HCT116 (cell line): Measurements from ENCODE around the gene LMTK3. TPM values are rescaled to one million over a fixed set of nuclear protein-coding genes. Genes with fewer than 3 reads are reported as not detected.

Experiments used
- ATAC-seq: fragments of 200-7000 bp; cut with Tn5 transposase; 2 replicates; pipeline ENCODE4 v1.9.1; 2020; ENCODE audit warnings: mild to moderate bottlenecking, moderate library complexity
- BruUV-seq: library from RNA; stranded (reverse); fragments of 400-500 nt; replicated peaks from 2 replicates; lab custom pipeline; 2021; lab: Mats Ljungman, UMichigan
- CTCF ChIA-PET: fragments of 300-600 bp; sonication (Branson Sonifier 250); formaldehyde crosslinking; loops from one replicate; lab custom pipeline; 2021; ENCODE audit warnings: antibody characterized with exemption; lab: Charles Lee
- POLR2A ChIA-PET: fragments of 300-600, 350-600 bp; sonication (Branson Sonifier 250); formaldehyde crosslinking; loops from one replicate; lab custom pipeline; 2021; ENCODE audit warnings: antibody characterized with exemption; lab: Charles Lee
- RAD21 ChIA-PET, 2 experiments: fragments of 300-600 bp; sonication (Branson Sonifier 250); formaldehyde crosslinking; loops; one replicate each; lab custom pipeline; 2023; ENCODE audit warnings: low total read pairs in 2 of 2; ENCODE audit not compliant: uncharacterized antibody in 2 of 2, unreplicated experiment in 2 of 2, low non-redundant PET in 1 of 2; lab: Charles Lee
- DNase-seq: peaks from one replicate; pipeline ENCODE4 v3.0.0-alpha.2; 2010; ENCODE audit warnings: low read depth, low spot score
- H2AFZ ChIP-seq: fragments of 200-600 bp; shearing (Covaris generic), sonication (generic); 2 replicates; pipeline ENCODE4 v1.6.1; 2017; ENCODE audit warnings: low read depth, mixed run types, mixed read lengths, antibody characterized with exemption, low read length; ENCODE audit not compliant: poor library complexity, severe bottlenecking
- H3K27ac ChIP-seq: 2 replicates; pipeline ENCODE4 v1.5.1; 2012; ENCODE audit warnings: low read depth, low read length
- H3K27me3 ChIP-seq: fragments of 200-600 bp; sonication (generic); 2 replicates; pipeline ENCODE4 v1.6.1; 2016; ENCODE audit warnings: mixed run types, low read length, mixed read lengths; ENCODE audit not compliant: insufficient read depth
- H3K36me3 ChIP-seq, 2 experiments: fragments of 200-500 bp in 1 of 2; fragments of 200-600 bp in 1 of 2; sonication (Bioruptor generic) in 1 of 2; sonication (generic) in 1 of 2; 2 replicates each; pipeline versions ENCODE4 v1.5.1 to v1.6.1; 2014 to 2016; ENCODE audit warnings: low read length in 2 of 2, inconsistent platforms in 1 of 2, mixed read lengths in 1 of 2, mixed run types in 1 of 2; ENCODE audit not compliant: insufficient read depth in 2 of 2, control insufficient read depth in 1 of 2
- H3K4me1 ChIP-seq, 2 experiments: fragments of 200-600 bp in 1 of 2; sonication (generic) in 1 of 2; 2 replicates each; pipeline versions ENCODE4 v1.5.1 to v1.6.1; 2012 to 2017; ENCODE audit warnings: low read length in 2 of 2, inconsistent platforms in 1 of 2, mild to moderate bottlenecking in 1 of 2, mixed read lengths in 1 of 2, mixed run types in 1 of 2, moderate library complexity in 1 of 2; ENCODE audit not compliant: insufficient read depth in 2 of 2, control insufficient read depth in 1 of 2
- H3K4me2 ChIP-seq: fragments of 200-600 bp; sonication (generic); 2 replicates; pipeline ENCODE4 v1.6.1; 2017; ENCODE audit warnings: mixed run types, low read length, mixed read lengths
- H3K4me3 ChIP-seq, 2 experiments: fragments of 200-600 bp in 1 of 2; sonication (generic) in 1 of 2; replicated peaks in 1 of 2; 2 replicates each; pipeline ENCODE4 v1.5.1; 2011 to 2016; ENCODE audit warnings: low read length in 2 of 2, control low read depth in 1 of 2, low read depth in 1 of 2, mild to moderate bottlenecking in 1 of 2, mixed read lengths in 1 of 2, mixed run types in 1 of 2
- H3K79me2 ChIP-seq: fragments of 200-600 bp; sonication (generic); 2 replicates; pipeline ENCODE4 v1.6.1; 2017; ENCODE audit warnings: mild to moderate bottlenecking, mixed run types, low read length, moderate library complexity, mixed read lengths; ENCODE audit not compliant: insufficient read depth
- H3K9ac ChIP-seq: fragments of 200-600 bp; sonication (generic); 2 replicates; pipeline ENCODE4 v1.6.1; 2016; ENCODE audit warnings: low read length, mixed read lengths
- H3K9me2 ChIP-seq: fragments of 200-600 bp; sonication (generic), shearing (Covaris generic); 2 replicates; pipeline ENCODE4 v1.6.1; 2017; ENCODE audit warnings: mixed run types, mild to moderate bottlenecking, moderate library complexity; ENCODE audit not compliant: insufficient read depth
- H3K9me3 ChIP-seq, 2 experiments: fragments of 200-500 bp in 1 of 2; fragments of 200-600 bp in 1 of 2; sonication (Bioruptor generic) in 1 of 2; sonication (generic) in 1 of 2; 2 replicates each; pipeline ENCODE4 v1.6.1; 2014 to 2017; ENCODE audit warnings: low read length in 2 of 2, mixed read lengths in 2 of 2, inconsistent platforms in 1 of 2, low read depth in 1 of 2, mild to moderate bottlenecking in 1 of 2, mixed run types in 1 of 2, moderate library complexity in 1 of 2; ENCODE audit not compliant: control insufficient read depth in 1 of 2, insufficient read depth in 1 of 2
- H4K20me1 ChIP-seq: fragments of 200-600 bp; sonication (generic), shearing (Covaris generic); 2 replicates; pipeline ENCODE4 v1.6.1; 2017; ENCODE audit warnings: mixed run types, mild to moderate bottlenecking, moderate library complexity; ENCODE audit not compliant: insufficient read depth
- CTCF ChIP-seq, 3 experiments: fragments of 200-600 bp in 1 of 3; sonication (generic) in 1 of 3; IDR thresholded peaks in 2 of 3; conservative IDR thresholded peaks in 1 of 3; 2 replicates each; pipeline ENCODE4 v1.5.1; 2012 to 2017; ENCODE audit warnings: low read depth in 2 of 3, low read length in 2 of 3, antibody characterized with exemption in 1 of 3, borderline replicate concordance in 1 of 3, control low read depth in 1 of 3, mild to moderate bottlenecking in 1 of 3, mixed read lengths in 1 of 3, mixed run types in 1 of 3, moderate library complexity in 1 of 3; ENCODE audit not compliant: insufficient read depth in 1 of 3
- ELF1 ChIP-seq: IDR thresholded peaks from 2 replicates; pipeline ENCODE4 v1.6.1; 2012; ENCODE audit warnings: low read depth, borderline replicate concordance
- EZH2phosphoT487 ChIP-seq: fragments of 200-600 bp; IDR thresholded peaks from 2 replicates; pipeline ENCODE4 v1.6.1; 2018; ENCODE audit warnings: antibody characterized with exemption, borderline replicate concordance
- FOSL1 ChIP-seq: IDR thresholded peaks from 2 replicates; pipeline ENCODE4 v1.6.1; 2012; ENCODE audit warnings: low read depth
- REST ChIP-seq: IDR thresholded peaks from 2 replicates; pipeline ENCODE4 v1.6.1; 2012; ENCODE audit warnings: low read depth
- TCF7L2 ChIP-seq: IDR thresholded peaks from 2 replicates; pipeline ENCODE4 v1.7.0; 2011; ENCODE audit warnings: borderline replicate concordance, inconsistent platforms; ENCODE audit not compliant: insufficient read depth, insufficient read length; ENCODE audit errors: extremely low read depth
- ZNF274 ChIP-seq: fragments of 200-500 bp; sonication (Bioruptor generic); IDR thresholded peaks from 2 replicates; pipeline ENCODE4 v1.6.1; 2014; ENCODE audit warnings: mild to moderate bottlenecking, low read depth, low read length, inconsistent platforms
- intact Hi-C: fragments of 100-400 bp; cut with micrococcal nuclease; formaldehyde crosslinking; loops from 2 replicates; pipeline ENCODE4 v1.10.0; 2022
- total RNA-seq: library from RNA; stranded (reverse); gene quantifications from one replicate; pipeline ENCODE4 v1.2.1, GENCODE V29; 2021; ENCODE audit not compliant: unreplicated experiment

LMTK3 gene
- total RNA-seq, 1 experiment from 2014 or later: 19.9 TPM

GRCh38 chr19:48509467-48510194 is 2.0 kb downstream of the LMTK3 start:
- Histone ChIP-seq H3K36me3 (no peaks in the 10 kb centered on the region), H3K27ac (no peak overlapping the region)
- peak; percentile 23; the same call in 1 of the 2 replicates for ATAC-seq
- TF ChIP-seq TCF7L2 (no peak), EZH2phosphoT487 (no peak), ELF1 (no peak), ZNF274 (no peak), FOSL1 (no peak), REST (no peak), CTCF (IDR thresholded peaks at IDR 0.05 in 2 of 3, conservative IDR thresholded peaks at IDR 0.05 in 1 of 3; ENCODE audit: borderline replicate concordance in 1 of 3, insufficient read depth in 1 of 3, low read depth in 2 of 3, low read length in 2 of 3) (no peak)
- TF ChIP-seq, all 23 proteins: peak for 0
- H3K4me1 ChIP-seq: peaks cover 0 to 28% of the 10 kb centered on the region in 2 experiments; a peak in 2 of 4 replicates
- no peaks in the 10 kb centered on the region for H4K20me1 ChIP-seq
- no peak overlapping the region for H3K4me3 ChIP-seq
- H3K9ac ChIP-seq: no peak overlapping the region
- BruUV-seq: no TSS peak
- no peak for DNase-seq
- H3K4me2 ChIP-seq: no peak overlapping the region
- H3K27me3 ChIP-seq: no peaks in the 10 kb centered on the region
- POLR2A ChIA-PET: interaction anchor here (0.6 kb wide), 1 partner anchor 7 kb away, joined by 3 read pairs; no protein-coding TSS in a partner anchor
- CTCF ChIA-PET: interaction anchor here (1.0 to 6.6 kb wide), 3 partner anchors 20 to 243 kb away, joined by 3 to 276 read pairs (median 3); no protein-coding TSS in a partner anchor
- no peaks in the 10 kb centered on the region for H3K9me2 ChIP-seq
- intact Hi-C loops: no loop called here
- H2AFZ ChIP-seq: no peak overlapping the region
- RAD21 ChIA-PET: interaction anchor here in 1 of 2 experiments (5.4 kb wide), 1 partner anchor 74 kb away, joined by 75 read pairs; no protein-coding TSS in a partner anchor
- H3K79me2 ChIP-seq: no peaks in the 10 kb centered on the region
- no peaks in the 10 kb centered on the region for H3K9me3 ChIP-seq
